OCI-LY1 (cell line): ENCODE results near the gene PCDHA11.
"Not testable (repeated sequence)": the region's sequence is repeated elsewhere in the genome, so short reads cannot be mapped to it uniquely, and the experiment has no call there.

ENCODE experiments used
- H2AFZ ChIP-seq: fragments of 200-600 bp; sonication (generic), shearing (Covaris generic); 2 replicates; pipeline ENCODE4 v1.6.0; 2014; ENCODE audit warnings: antibody characterized with exemption, mild to moderate bottlenecking, low read length
- H3F3A ChIP-seq: fragments of 200-600 bp; sonication (generic), shearing (Covaris generic); 2 replicates; pipeline ENCODE4 v1.6.0; 2014; ENCODE audit warnings: mild to moderate bottlenecking, antibody characterized with exemption, low read length, moderate library complexity; ENCODE audit not compliant: insufficient read depth
- H3K27ac ChIP-seq: fragments of 200-600 bp; sonication (generic); 2 replicates; pipeline ENCODE4 v1.5.1; 2014; ENCODE audit warnings: low read length, mixed run types, mild to moderate bottlenecking, low read depth; ENCODE audit not compliant: poor library complexity, severe bottlenecking
- H3K27me3 ChIP-seq: fragments of 200-600 bp; sonication (generic); 2 replicates; pipeline ENCODE4 v1.6.0; 2014; ENCODE audit warnings: antibody characterized with exemption, mild to moderate bottlenecking, low read length, moderate library complexity; ENCODE audit not compliant: insufficient read depth
- H3K36me3 ChIP-seq: fragments of 200-600 bp; sonication (generic); 2 replicates; pipeline ENCODE4 v1.6.1; 2014; ENCODE audit warnings: mild to moderate bottlenecking, antibody characterized with exemption, low read length, moderate library complexity, mixed read lengths; ENCODE audit not compliant: insufficient read depth
- H3K4me1 ChIP-seq: fragments of 200-600 bp; sonication (generic); 2 replicates; pipeline ENCODE4 v1.5.1; 2014; ENCODE audit warnings: mild to moderate bottlenecking, low read length, moderate library complexity; ENCODE audit not compliant: insufficient read depth, severe bottlenecking
- H3K4me2 ChIP-seq: fragments of 200-600 bp; sonication (generic), shearing (Covaris generic); 2 replicates; pipeline ENCODE4 v1.6.1; 2014; ENCODE audit warnings: low read length
- H3K4me3 ChIP-seq: fragments of 200-600 bp; sonication (generic); 2 replicates; pipeline ENCODE4 v1.5.1; 2014; ENCODE audit warnings: low read length, low read depth, mild to moderate bottlenecking, mixed read lengths; ENCODE audit not compliant: poor library complexity, severe bottlenecking
- H3K79me2 ChIP-seq: fragments of 200-600 bp; shearing (Covaris generic); 2 replicates; pipeline ENCODE4 v1.6.1; 2016; ENCODE audit warnings: mixed run types, low read length, mixed read lengths; ENCODE audit not compliant: insufficient read depth
- H3K9ac ChIP-seq: fragments of 200-600 bp; sonication (generic), shearing (Covaris generic); 2 replicates; pipeline ENCODE4 v1.6.1; 2014; ENCODE audit warnings: mild to moderate bottlenecking, low read length, mixed read lengths
- H3K9me2 ChIP-seq: fragments of 200-600 bp; sonication (generic), shearing (Covaris generic); 2 replicates; pipeline ENCODE4 v1.6.1; 2014; ENCODE audit warnings: low read depth, mild to moderate bottlenecking, low read length, mixed read lengths
- H3K9me3 ChIP-seq: fragments of 200-600 bp; shearing (Covaris generic); 2 replicates; pipeline ENCODE4 v1.6.1; 2014; ENCODE audit warnings: low read length, mixed read lengths
- H4K20me1 ChIP-seq: fragments of 200-600 bp; sonication (generic), shearing (Covaris generic); 2 replicates; pipeline ENCODE4 v1.6.0; 2016; ENCODE audit warnings: mild to moderate bottlenecking, low read length; ENCODE audit not compliant: insufficient read depth
- CTCF ChIP-seq: fragments of 200-600 bp; sonication (generic), shearing (Covaris generic); IDR thresholded peaks from 2 replicates; pipeline ENCODE4 v1.5.1; 2017; ENCODE audit warnings: mild to moderate bottlenecking, antibody characterized with exemption, low read length, moderate library complexity, mixed read lengths
- EZH2 ChIP-seq: fragments of 200-600 bp; sonication (generic), shearing (Covaris generic); IDR thresholded peaks from 2 replicates; pipeline ENCODE4 v1.8.0; 2017; ENCODE audit warnings: borderline replicate concordance, mixed run types, mild to moderate bottlenecking, antibody characterized with exemption, low read length, moderate library complexity, mixed read lengths

Gene PCDHA11

GRCh38 chr5:140823475-140823874, 45.3 kb upstream of the PCDHA11 start:
- Histone ChIP-seq H3K9ac (no peak overlapping the region), H2AFZ (no peak overlapping the region), H3K27me3 (no peaks in the 10 kb centered on the region), H3K4me2 (no peak overlapping the region), H3K79me2 (no peaks in the 10 kb centered on the region), H3K4me3 (no peak overlapping the region), H4K20me1 (no peaks in the 10 kb centered on the region), H3K36me3 (no peaks in the 10 kb centered on the region), H3K9me3 (no peaks in the 10 kb centered on the region), H3F3A (no peaks in the 10 kb centered on the region), H3K4me1 (no peaks in the 10 kb centered on the region), H3K27ac (no peak overlapping the region), H3K9me2 (no peaks in the 10 kb centered on the region)
- TF ChIP-seq CTCF, result no peak
- no peak for TF ChIP-seq EZH2

- H3K4me1 ChIP-seq, result no peaks in the 10 kb centered on the region
- H4K20me1 ChIP-seq, result no peaks in the 10 kb centered on the region
- H3F3A ChIP-seq, result no peaks in the 10 kb centered on the region
- no peaks in the 10 kb centered on the region for H3K9me2 ChIP-seq
- H2AFZ ChIP-seq, result no peak within 1 kb of the TSS
- TF ChIP-seq CTCF (no peak), EZH2 (no peak)
- no peak within 1 kb of the TSS for H3K9ac ChIP-seq
- H3K4me2 ChIP-seq, result no peak within 1 kb of the TSS
- H3K27me3 ChIP-seq, result no peaks in the 10 kb centered on the region
- H3K4me3 ChIP-seq, result no peak within 1 kb of the TSS
- no peaks in the 10 kb centered on the region for H3K9me3 ChIP-seq
- H3K36me3 ChIP-seq, result no peaks in the 10 kb centered on the region
- no peaks in the 10 kb centered on the region for H3K79me2 ChIP-seq
- no peak within 1 kb of the TSS for H3K27ac ChIP-seq
These were observed 40.9 kb upstream of the PCDHA11 start, which contains the start of gene PCDHA6 for GRCh38 chr5:140827704-140828361. Gene PCDHA6 (plus strand): TSS chr5:140827960. CDS start chr5:140828092, 132 bp downstream.

GRCh38 chr5:140828362-140828737, 40.4 kb upstream of the PCDHA11 start:
- Histone ChIP-seq H3K4me1 (no peaks in the 10 kb centered on the region), H3K9me2 (no peaks in the 10 kb centered on the region), H3K79me2 (no peaks in the 10 kb centered on the region), H3F3A (no peaks in the 10 kb centered on the region), H3K4me2 (no peak overlapping the region), H3K27ac (no peak overlapping the region), H3K36me3 (no peaks in the 10 kb centered on the region), H2AFZ (no peak overlapping the region), H3K27me3 (no peaks in the 10 kb centered on the region), H3K9me3 (no peaks in the 10 kb centered on the region), H3K4me3 (no peak overlapping the region), H4K20me1 (no peaks in the 10 kb centered on the region), H3K9ac (no peak overlapping the region)
- TF ChIP-seq CTCF (no peak), EZH2 (no peak)

GRCh38 chr5:140829511-140830501, 39.0 kb upstream of the PCDHA11 start:
- H3K27ac ChIP-seq, H3K4me2 ChIP-seq, H3K9ac ChIP-seq, H2AFZ ChIP-seq, H3K79me2 ChIP-seq, H3K9me3 ChIP-seq, H3K27me3 ChIP-seq, H3K4me3 ChIP-seq, H3F3A ChIP-seq, H3K36me3 ChIP-seq, H3K9me2 ChIP-seq, H4K20me1 ChIP-seq, H3K4me1 ChIP-seq: not testable (repeated sequence)
